BJ (cell line): ENCODE measurements around the gene CHST8. TPM values are rescaled to one million over a fixed set of nuclear protein-coding genes. Genes with fewer than 3 reads are reported as not detected.

Source experiments
- CTCF ChIA-PET: fragments of 350-600 bp; formaldehyde crosslinking; extraction: SDS; loops from one replicate; lab custom pipeline; 2021; ENCODE audit warnings: antibody characterized with exemption, inconsistent platforms; lab: Yijun Ruan, JAX
- POLR2A ChIA-PET: fragments of 300-600 bp; sonication (Branson Sonifier 250); formaldehyde crosslinking; extraction: SDS; loops from one replicate; lab custom pipeline; 2021; ENCODE audit warnings: antibody characterized with exemption; lab: Charles Lee
- DNase-seq: peaks from one replicate; pipeline ENCODE4 v3.0.0-alpha.2; 2011; ENCODE audit warnings: low read depth
- H3K27me3 ChIP-seq: 2 replicates; pipeline ENCODE4 v1.6.0; 2011; ENCODE audit warnings: low read length; ENCODE audit not compliant: control insufficient read depth, insufficient read depth
- H3K36me3 ChIP-seq: 2 replicates; pipeline ENCODE4 v1.5.1; 2011; ENCODE audit warnings: low read length; ENCODE audit not compliant: control insufficient read depth, insufficient read depth
- H3K4me3 ChIP-seq: 2 replicates; pipeline ENCODE4 v1.5.1; 2011; ENCODE audit warnings: low read depth, mild to moderate bottlenecking, control low read depth, low read length
- polyA plus RNA-seq: library from polyadenylated mRNA; depleted of rRNA; stranded (reverse); fragments of >200 nt; gene quantifications from 2 replicates; pipeline ENCODE4 v1.2.3, GENCODE V29; 2011
- TF ChIP-seq, protein P1 (sequence below): IDR thresholded peaks from 2 replicates; pipeline ENCODE4 v1.5.1; 2011; ENCODE audit warnings: low read depth, mild to moderate bottlenecking, control low read depth, inconsistent platforms, low read length, moderate library complexity; ENCODE audit not compliant: insufficient read depth

Gene CHST8
- polyA plus RNA-seq, 1 experiment = 0.09 TPM

DNA sequence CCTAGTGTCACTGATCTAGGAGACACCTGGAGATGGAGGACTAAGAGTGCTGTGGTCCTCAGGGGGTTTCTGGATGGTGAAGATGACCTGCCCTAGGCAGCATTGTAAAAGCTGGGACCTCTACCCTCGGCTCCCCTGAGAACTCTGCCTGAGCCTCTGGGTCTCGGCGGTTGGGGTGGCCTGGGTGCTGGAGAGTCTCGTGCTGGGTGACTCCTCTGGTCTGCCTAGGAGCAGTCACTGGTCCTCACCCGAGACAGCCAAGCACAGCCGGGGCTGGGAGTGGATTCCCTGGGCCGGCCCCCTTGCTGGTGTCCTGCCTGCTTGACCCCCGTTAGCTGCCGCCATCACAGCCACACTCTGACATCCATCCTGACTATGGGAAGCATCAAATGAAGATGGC, 181.6 kb downstream of the CHST8 start:
- POLR2A ChIA-PET = no interaction called here
- no peak for DNase-seq
- CTCF ChIA-PET = interaction anchor here (1.7 to 1.9 kb wide), 2 partner anchors 7 to 25 kb away, joined by 4 to 6 read pairs; partner anchors contain the start of gene KCTD15
- Histone ChIP-seq H3K36me3 (peaks cover 28% of the 10 kb centered on the region), H3K4me3 (no peak overlapping the region), H3K27me3 (no peaks in the 10 kb centered on the region)
- TF ChIP-seq, protein P1, sequence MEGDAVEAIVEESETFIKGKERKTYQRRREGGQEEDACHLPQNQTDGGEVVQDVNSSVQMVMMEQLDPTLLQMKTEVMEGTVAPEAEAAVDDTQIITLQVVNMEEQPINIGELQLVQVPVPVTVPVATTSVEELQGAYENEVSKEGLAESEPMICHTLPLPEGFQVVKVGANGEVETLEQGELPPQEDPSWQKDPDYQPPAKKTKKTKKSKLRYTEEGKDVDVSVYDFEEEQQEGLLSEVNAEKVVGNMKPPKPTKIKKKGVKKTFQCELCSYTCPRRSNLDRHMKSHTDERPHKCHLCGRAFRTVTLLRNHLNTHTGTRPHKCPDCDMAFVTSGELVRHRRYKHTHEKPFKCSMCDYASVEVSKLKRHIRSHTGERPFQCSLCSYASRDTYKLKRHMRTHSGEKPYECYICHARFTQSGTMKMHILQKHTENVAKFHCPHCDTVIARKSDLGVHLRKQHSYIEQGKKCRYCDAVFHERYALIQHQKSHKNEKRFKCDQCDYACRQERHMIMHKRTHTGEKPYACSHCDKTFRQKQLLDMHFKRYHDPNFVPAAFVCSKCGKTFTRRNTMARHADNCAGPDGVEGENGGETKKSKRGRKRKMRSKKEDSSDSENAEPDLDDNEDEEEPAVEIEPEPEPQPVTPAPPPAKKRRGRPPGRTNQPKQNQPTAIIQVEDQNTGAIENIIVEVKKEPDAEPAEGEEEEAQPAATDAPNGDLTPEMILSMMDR = no peak

GRCh38 chr19:33804021-33804799, 182.5 kb downstream of the CHST8 start:
- POLR2A ChIA-PET = no interaction called here
- no peak for DNase-seq
- CTCF ChIA-PET = interaction anchor here (1.7 to 1.9 kb wide), 2 partner anchors 8 to 26 kb away, joined by 4 to 6 read pairs; partner anchors contain the start of gene KCTD15
- Histone ChIP-seq H3K4me3 (no peak overlapping the region), H3K27me3 (no peaks in the 10 kb centered on the region), H3K36me3 (peaks cover 28% of the 10 kb centered on the region)
- TF ChIP-seq, protein P1 = no peak

DNA sequence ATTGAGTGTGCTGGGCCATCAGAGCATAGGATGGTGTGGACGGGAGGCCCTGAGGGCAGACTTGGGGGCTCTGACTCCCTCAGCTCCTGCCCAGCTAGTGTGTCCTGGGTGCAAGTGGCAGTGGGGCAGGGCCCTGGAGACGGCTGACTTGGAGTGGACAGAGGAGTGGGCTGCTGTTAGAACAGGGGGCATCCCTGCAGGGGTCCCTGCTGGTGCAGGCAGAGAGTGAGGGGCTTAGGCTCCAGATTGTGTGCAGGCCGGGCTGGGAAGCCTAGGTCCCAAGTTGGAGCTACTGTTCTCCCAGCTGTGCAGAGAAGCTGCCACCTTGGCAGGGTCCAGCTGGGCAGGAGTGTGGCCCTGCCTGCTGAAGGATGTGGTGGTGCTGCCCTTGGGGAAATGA, 183.6 kb downstream of the CHST8 start:
- no peak for DNase-seq
- Histone ChIP-seq H3K4me3 (no peak overlapping the region), H3K36me3 (peaks cover 28% of the 10 kb centered on the region), H3K27me3 (no peaks in the 10 kb centered on the region)
- CTCF ChIA-PET = no interaction called here
- POLR2A ChIA-PET = no interaction called here
- TF ChIP-seq, protein P1 = no peak

GRCh38 chr19:33805840-33806433, 184.2 kb downstream of the CHST8 start:
- Histone ChIP-seq H3K36me3 (peaks cover 30% of the 10 kb centered on the region), H3K27me3 (no peaks in the 10 kb centered on the region), H3K4me3 (no peak overlapping the region)
- POLR2A ChIA-PET = no interaction called here
- TF ChIP-seq, protein P1 = no peak
- CTCF ChIA-PET = no interaction called here
- DNase-seq = no peak

DNA sequence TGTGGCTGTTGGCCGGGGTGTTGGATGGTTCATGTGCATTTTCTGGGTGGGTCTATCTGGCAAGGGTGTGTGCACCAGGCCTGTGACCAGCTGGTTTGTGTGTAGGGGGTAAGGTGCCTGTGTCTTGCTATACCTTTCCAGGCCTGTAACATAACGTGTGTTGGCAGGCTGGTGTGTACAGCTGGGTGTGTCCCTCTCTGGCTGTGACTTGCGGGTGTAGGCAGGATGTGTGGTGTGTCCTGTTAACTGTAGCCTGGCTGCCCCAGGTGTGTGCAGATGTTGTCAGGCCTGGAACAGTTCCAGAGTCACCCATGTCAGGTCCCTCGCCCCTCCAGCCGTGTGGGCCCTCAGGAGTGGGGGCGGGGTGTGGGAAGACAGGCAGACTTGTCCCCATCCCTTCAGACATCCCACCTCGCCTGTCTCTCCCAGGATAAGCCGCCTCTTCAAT, 184.7 kb downstream of the CHST8 start:
- CTCF ChIA-PET = no interaction called here
- POLR2A ChIA-PET = interaction anchor here (0.6 kb wide), 1 partner anchor 8 kb away, joined by 4 read pairs; no protein-coding TSS in a partner anchor
- DNase-seq = no peak
- Histone ChIP-seq H3K4me3 (no peak overlapping the region), H3K27me3 (no peaks in the 10 kb centered on the region), H3K36me3 (peaks cover 25% of the 10 kb centered on the region)
- TF ChIP-seq, protein P1 = no peak
